GM19238 (cell line): ENCODE measurements around the gene PDE1C.
"Not testable (repeated sequence)": the region's sequence is repeated elsewhere in the genome, so short reads cannot be mapped to it uniquely, and the experiment has no call there.

Experiments
- DNase-seq: peaks from one replicate; pipeline ENCODE4 v3.0.0; 2011; ENCODE audit warnings: low spot score; ENCODE audit not compliant: insufficient read length

Gene PDE1C

GRCh38 chr7:32070406-32071360 lies at the start of gene PDE1C:
PDE1C (minus strand) TSS chr7:32070407.
- no peak for DNase-seq

- no peak for DNase-seq
Measured at GRCh38 chr7:32119790-32120196, 49.6 kb upstream of the PDE1C start.

GRCh38 chr7:32117837-32118236 lies 47.6 kb upstream of the PDE1C start:
- no peak for DNase-seq

- no peak for DNase-seq
Measured at GRCh38 chr7:32116436-32116835, 46.2 kb upstream of the PDE1C start.

GRCh38 chr7:32115831-32116230 lies 45.6 kb upstream of the PDE1C start:
- no peak for DNase-seq

GRCh38 chr7:32108651-32109050 lies 38.4 kb upstream of the PDE1C start:
- no peak for DNase-seq

- DNase-seq: no peak
Measured at GRCh38 chr7:32104766-32105165, 34.6 kb upstream of the PDE1C start.

GRCh38 chr7:32103361-32103760 lies 33.2 kb upstream of the PDE1C start:
- no peak for DNase-seq

GRCh38 chr7:32102432-32102873 lies 32.2 kb upstream of the PDE1C start:
- DNase-seq: no peak

GRCh38 chr7:32100407-32100907 lies 30.2 kb upstream of the PDE1C start:
- no peak for DNase-seq

GRCh38 chr7:32094516-32094915 lies 24.3 kb upstream of the PDE1C start:
- DNase-seq: no peak

- no peak for DNase-seq
Measured at GRCh38 chr7:32093415-32094408, 23.5 kb upstream of the PDE1C start.

GRCh38 chr7:32092346-32092745 lies 22.1 kb upstream of the PDE1C start:
- no peak for DNase-seq

GRCh38 chr7:32091608-32092210 lies 21.5 kb upstream of the PDE1C start:
- no peak for DNase-seq

- no peak for DNase-seq
Measured at GRCh38 chr7:32089678-32090077, 19.5 kb upstream of the PDE1C start.

GRCh38 chr7:32089256-32089655 lies 19.0 kb upstream of the PDE1C start:
- DNase-seq: no peak

GRCh38 chr7:32088451-32088881 lies 18.3 kb upstream of the PDE1C start:
- DNase-seq: no peak

- no peak for DNase-seq
Measured at GRCh38 chr7:32079510-32079909, 9.3 kb upstream of the PDE1C start.

GRCh38 chr7:32078824-32079223 lies 8.6 kb upstream of the PDE1C start:
- no peak for DNase-seq

- no peak for DNase-seq
Measured at GRCh38 chr7:32077806-32078205, 7.6 kb upstream of the PDE1C start.

- not testable (repeated sequence) for DNase-seq
Measured at GRCh38 chr7:32076802-32077201, 6.6 kb upstream of the PDE1C start.
